AG09309 (cell line): ENCODE results near the gene JADE3.
A peak's percentile ranks its signal among the peaks of the same experiment; 100 is the strongest.

Experiments used
- DNase-seq: peaks from one replicate; pipeline ENCODE4 v3.0.0-alpha.2; 2010; ENCODE audit warnings: low read depth
- H3K4me3 ChIP-seq: 2 replicates; pipeline ENCODE4 v1.5.1; 2011; ENCODE audit warnings: mild to moderate bottlenecking, low read depth, low read length, moderate library complexity; ENCODE audit not compliant: control insufficient read depth
- CTCF ChIP-seq: IDR thresholded peaks from 2 replicates; pipeline ENCODE4 v1.5.1; 2011; ENCODE audit warnings: mild to moderate bottlenecking, low read depth, low read length, inconsistent platforms; ENCODE audit not compliant: insufficient read depth, control insufficient read depth; ENCODE audit errors: missing control alignments

JADE3 gene

GRCh38 chrX:46912098-46912602 is at the start of gene JADE3:
JADE3 (plus strand) TSS chrX:46912421; CDS start chrX:46984895, 72,474 bp downstream.
- no peak for DNase-seq
- TF ChIP-seq CTCF, result no peak
- H3K4me3 ChIP-seq, result peak within 1 kb of the TSS; percentile 70

GRCh38 chrX:46863072-46863471 is 49.1 kb upstream of the JADE3 start:
- H3K4me3 ChIP-seq, result no peak overlapping the region
- no peak for TF ChIP-seq CTCF
- DNase-seq, result no peak

- TF ChIP-seq CTCF, result no peak
- no peak overlapping the region for H3K4me3 ChIP-seq
- DNase-seq, result no peak
These were observed 47.6 kb upstream of the JADE3 start for GRCh38 chrX:46864606-46865005.

GRCh38 chrX:46865281-46865680 is 46.9 kb upstream of the JADE3 start:
- TF ChIP-seq CTCF, result no peak
- no peak overlapping the region for H3K4me3 ChIP-seq
- no peak for DNase-seq

GRCh38 chrX:46866726-46867125 is 45.5 kb upstream of the JADE3 start:
- H3K4me3 ChIP-seq, result no peak overlapping the region
- DNase-seq, result no peak
- no peak for TF ChIP-seq CTCF

- DNase-seq, result no peak
- no peak for TF ChIP-seq CTCF
- no peak overlapping the region for H3K4me3 ChIP-seq
These were observed 38.5 kb upstream of the JADE3 start for GRCh38 chrX:46873746-46874145.

GRCh38 chrX:46876901-46877300 is 35.3 kb upstream of the JADE3 start:
- DNase-seq, result no peak
- no peak overlapping the region for H3K4me3 ChIP-seq
- TF ChIP-seq CTCF, result no peak
